A549 treated with AZD9567 at 1 μM for 4 hours (cell line): Measurements from ENCODE around the gene YWHAG. TPM values are rescaled to one million over a fixed set of nuclear protein-coding genes. Genes with fewer than 3 reads are reported as not detected.

Source experiments
- total RNA-seq: library from RNA; stranded (reverse); fragments of 200-300 nt; extraction: Qiagen RNA extraction; gene quantifications from 5 replicates; pipeline ENCODE4 v1.2.3, GENCODE V29; 2022; ENCODE audit not compliant: insufficient read depth

The YWHAG gene
- 214 to 267 TPM (median 229 TPM) in 5 replicates for total RNA-seq

GRCh38 chr7:76358481-76359110, at the start of gene YWHAG:
Gene YWHAG, minus strand, starts transcription at chr7:76358991. Its CDS starts 183 bp downstream, at chr7:76358808.

GRCh38 chr7:76302347-76303201, 56.2 kb downstream of the YWHAG start, which contains the start of gene HSPB1:
Gene HSPB1, plus strand, starts transcription at chr7:76302673. Its CDS starts 40 bp downstream, at chr7:76302713.

Other genes starting within 250 kb of the YWHAG start
- gene SRRM3, start 157.1 kb downstream of the YWHAG start, total RNA-seq = 5.0 to 10.6 TPM (median 9.2 TPM) in 5 replicates
- gene HSPB1, start 56.3 kb downstream of the YWHAG start, total RNA-seq = 822 to 1,348 TPM (median 1,271 TPM) in 5 replicates
- 0.93 to 1.3 TPM (median 1.0 TPM) in 4 of 5 replicates, not detected in the other for gene SSC4D, start 50.7 kb upstream of the YWHAG start, total RNA-seq
- gene ZP3, start 66.0 kb upstream of the YWHAG start, total RNA-seq = 11.8 to 22.6 TPM (median 20.0 TPM) in 5 replicates
- 27.8 to 32.7 TPM (median 28.4 TPM) in 5 replicates for gene DTX2, start 102.7 kb upstream of the YWHAG start, total RNA-seq
- 3.5 to 19.1 TPM (median 18.0 TPM) in 5 replicates for gene UPK3B, start 151.6 kb upstream of the YWHAG start, total RNA-seq
- gene SPDYE16, start 184.3 kb upstream of the YWHAG start, total RNA-seq = 0.06 TPM in 1 of 5 replicates, not detected in the others